NCI-H226 (cell line): Measurements from ENCODE around the gene EBLN2.

ENCODE experiments used
- DNase-seq: peaks from one replicate; pipeline ENCODE4 v3.0.0-alpha.2; 2015

The EBLN2 gene

GRCh38 chr3:73108750-73109149 lies 47.3 kb downstream of the EBLN2 start:
- no peak for DNase-seq

DNA sequence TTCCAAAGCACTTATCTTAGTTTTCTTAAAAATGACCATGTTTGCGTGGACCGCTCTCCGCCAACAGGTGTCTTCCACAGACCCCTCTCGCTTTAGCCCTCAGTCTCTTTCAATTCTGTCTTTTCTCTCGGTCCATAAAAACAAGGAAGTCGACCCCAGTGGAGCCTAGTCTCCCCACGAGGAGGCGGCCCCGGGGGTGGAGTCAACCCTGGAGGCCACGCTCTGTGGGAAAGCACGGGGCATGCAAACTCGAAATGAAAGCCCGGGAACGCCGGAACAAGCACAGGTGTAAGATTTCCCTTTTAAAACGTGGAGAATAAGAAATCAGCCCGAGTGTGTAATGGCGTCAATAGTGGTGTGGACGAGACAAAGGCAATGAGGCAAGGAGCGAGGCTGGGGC lies 49.1 kb downstream of the EBLN2 start:
- no peak for DNase-seq
